HG03108 (cell line): ENCODE measurements around the gene RPS6KA4.
A peak's percentile ranks its signal among the peaks of the same experiment; 100 is the strongest.

Experiments
- ATAC-seq: cut with Tn5 transposase; IDR thresholded peaks from one replicate; pipeline ENCODE4 v1.9.1; 2021; ENCODE audit warnings: moderate library complexity; ENCODE audit not compliant: unreplicated experiment

RPS6KA4 gene

GRCh38 chr11:64344787-64345186 lies 14.2 kb upstream of the RPS6KA4 start:
- no peak for ATAC-seq

GRCh38 chr11:64347193-64347867 lies 11.6 kb upstream of the RPS6KA4 start:
- no peak for ATAC-seq

- no peak for ATAC-seq
Observed at GRCh38 chr11:64348383-64349024, 10.5 kb upstream of the RPS6KA4 start.

GRCh38 chr11:64349025-64349387 lies 10.0 kb upstream of the RPS6KA4 start:
- no peak for ATAC-seq

DNA sequence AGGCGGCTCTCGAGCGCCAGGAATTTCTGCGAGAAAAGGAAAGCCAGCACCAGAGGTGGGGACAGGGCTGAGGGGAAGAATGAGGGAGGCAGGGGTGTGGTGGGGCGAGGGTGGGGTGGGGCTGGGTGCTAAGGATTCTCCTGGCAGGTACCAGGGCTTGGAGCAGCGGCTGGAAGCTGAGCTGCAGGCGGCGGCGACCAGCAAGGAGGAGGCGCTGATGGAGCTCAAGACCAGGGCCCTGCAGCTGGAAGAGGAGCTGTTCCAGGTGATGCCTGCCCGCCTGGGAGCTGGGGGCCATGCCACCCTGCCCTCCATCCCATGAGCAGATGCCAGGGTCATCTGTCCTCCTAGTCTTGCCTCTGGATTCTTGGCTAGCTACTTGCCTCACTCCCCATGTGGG lies 9.6 kb upstream of the RPS6KA4 start:
- no peak for ATAC-seq

- no peak for ATAC-seq
Observed at GRCh38 chr11:64351136-64351631, 7.8 kb upstream of the RPS6KA4 start.

GRCh38 chr11:64352099-64352994 lies 6.6 kb upstream of the RPS6KA4 start:
- ATAC-seq: no peak

- no peak for ATAC-seq
Observed at GRCh38 chr11:64352995-64353714, 5.8 kb upstream of the RPS6KA4 start.

DNA sequence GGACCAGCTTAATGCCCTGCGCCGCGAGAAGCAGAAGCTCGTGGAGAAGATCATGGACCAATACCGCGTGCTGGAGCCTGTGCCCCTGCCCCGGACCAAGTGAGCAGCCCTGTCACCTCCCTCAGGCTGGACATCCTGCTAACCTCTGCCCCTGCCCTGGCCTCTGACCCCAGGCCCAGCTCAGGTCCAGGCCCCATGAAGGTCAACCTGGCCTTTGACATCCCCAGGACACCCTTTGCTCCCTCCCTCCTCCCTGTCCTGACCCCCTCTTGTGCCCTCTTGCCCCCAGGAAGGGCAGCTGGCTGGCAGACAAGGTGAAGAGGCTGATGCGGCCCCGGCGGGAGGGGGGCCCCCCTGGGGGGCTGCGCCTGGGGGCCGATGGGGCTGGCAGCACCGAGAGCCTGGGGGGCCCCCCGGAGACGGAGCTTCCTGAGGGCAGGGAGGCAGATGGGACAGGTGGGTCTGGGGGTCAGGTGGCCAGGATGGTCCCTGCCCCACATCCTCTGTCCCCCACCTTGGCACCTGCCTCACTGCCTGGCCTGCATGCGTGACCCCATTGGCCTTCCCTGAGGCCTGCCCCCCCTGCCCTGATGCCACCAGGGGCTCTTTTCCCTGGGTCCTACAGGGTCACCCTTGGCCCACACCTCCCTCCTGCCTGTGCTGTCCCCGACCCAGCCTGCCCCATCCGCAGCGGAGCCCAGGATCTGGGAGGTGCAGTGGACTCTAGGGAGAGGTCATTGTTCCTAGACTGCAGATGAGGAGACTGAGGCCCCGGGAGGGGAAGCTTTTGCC lies 5.1 kb upstream of the RPS6KA4 start:
- ATAC-seq: no peak

DNA sequence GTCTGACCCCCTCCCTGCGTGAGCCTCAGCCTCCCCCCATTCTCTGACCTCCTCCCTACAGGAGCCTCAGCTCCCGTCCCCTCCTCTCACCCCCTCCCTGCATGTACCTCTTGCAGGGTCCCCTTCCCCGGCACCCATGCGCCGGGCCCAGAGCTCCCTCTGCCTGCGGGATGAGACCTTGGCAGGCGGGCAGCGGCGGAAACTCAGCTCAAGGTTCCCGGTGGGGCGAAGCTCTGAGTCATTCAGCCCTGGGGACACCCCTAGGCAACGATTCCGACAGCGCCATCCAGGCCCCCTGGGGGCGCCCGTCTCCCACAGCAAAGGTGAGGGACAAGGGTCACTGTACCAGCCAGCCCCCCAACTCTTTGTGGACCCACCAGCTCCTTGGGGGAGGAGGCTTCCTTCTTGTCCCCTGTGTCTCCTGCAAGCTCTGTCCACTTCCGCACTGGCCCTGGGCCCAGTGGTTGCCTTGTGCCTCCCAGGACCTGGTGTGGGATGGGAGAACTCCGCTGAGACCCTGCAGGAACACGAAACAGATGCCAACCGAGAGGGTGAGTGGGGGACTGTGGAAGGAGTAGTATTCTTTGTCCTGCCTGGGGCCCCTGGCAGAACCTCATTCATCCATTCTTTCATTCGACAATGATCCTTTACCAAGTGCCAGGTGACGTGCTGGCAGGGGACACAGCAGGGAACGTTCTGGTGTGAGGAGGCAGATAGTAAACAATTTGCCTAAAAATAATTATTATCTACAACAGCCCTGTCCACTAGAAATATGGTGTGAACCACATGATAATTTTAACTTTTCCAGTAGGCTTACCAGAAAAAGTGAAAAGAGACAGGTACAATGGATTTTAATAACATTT lies 3.7 kb upstream of the RPS6KA4 start:
- peak; percentile 42 for ATAC-seq

DNA sequence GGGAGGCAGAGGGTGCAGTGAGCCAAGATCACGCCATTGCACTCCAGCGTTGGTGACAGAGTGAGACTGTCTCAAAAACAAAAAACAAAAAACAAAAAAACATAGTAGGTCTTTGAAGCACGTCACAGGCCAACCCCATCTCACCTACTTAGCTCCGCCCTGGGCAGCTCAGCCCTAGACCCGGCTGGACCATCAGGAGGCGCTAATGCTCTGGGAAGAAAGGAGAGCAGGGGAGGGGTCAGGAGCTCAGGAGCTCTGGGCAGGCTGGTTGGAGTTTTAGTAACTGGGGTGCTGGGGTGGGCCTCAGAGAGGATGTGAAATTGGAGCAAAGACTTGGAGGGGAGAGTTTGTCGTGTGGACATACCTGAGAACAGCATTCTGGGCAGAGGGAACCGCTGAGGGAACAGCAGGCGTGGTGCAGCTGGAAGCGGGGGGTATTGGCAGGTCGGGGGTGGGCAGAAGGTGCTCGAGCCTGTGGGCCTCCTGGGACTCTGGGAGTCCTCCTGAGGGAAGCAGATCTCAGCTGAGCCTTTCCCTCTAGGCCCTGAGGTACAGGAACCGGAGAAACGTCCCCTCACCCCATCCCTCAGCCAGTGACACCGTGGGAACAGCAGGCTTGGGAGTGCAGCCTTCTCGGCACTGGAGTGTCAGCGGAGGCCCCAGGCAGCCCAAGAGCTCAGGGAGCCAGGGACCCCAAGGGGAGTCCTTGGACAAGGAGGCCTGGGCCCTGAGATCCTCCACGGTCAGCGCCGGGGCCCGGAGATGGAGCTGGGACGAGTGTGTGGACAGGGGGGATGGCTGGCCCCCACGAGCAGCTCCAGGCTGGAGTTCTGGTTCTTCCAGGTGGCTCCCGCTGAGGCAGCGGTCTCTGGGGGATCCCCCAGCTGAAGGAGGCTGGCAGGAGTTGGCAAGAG lies 2.2 kb upstream of the RPS6KA4 start:
- no peak for ATAC-seq

DNA sequence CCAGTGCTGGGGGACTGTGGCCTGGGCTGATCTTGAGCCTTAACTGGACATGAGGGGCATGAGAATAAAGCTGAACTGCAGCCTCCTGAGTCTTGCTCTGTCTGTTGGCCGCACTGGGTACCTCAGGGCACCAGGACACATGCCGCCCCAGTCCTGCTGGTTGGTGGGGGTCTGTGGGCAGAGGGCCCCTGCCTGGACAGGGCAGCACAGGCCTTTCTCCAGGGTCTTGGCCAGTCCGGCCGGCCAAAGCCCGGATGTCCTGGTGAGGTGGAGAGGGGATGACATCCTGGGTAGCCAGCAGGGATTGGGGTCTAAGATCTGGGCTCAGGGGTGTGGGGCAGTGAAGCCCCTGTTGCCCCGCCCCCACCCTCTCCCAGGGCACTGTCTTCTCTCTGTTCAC lies 1.5 kb upstream of the RPS6KA4 start:
- no peak for ATAC-seq

- ATAC-seq: no peak
Observed at GRCh38 chr11:64357904-64358535, 942 bp upstream of the RPS6KA4 start.

DNA sequence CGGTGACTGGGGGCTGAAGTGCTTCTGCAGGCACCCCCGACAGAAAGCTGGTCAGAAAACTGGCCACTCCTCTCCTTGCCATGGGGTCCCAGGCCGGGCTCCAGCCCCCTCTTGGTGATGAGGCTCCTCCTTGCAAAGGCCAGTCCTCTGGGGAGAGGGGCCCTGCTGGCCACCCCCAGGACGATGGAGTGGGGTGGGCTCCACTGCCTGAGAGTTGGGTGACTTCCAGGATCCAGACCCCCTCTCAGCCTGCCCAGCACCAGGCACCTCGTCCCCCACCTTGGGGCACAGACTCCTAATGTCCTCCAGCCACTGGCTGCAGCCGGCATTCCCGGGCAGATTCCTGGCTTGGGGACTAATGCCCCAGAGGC lies 441 bp upstream of the RPS6KA4 start:
- ATAC-seq: no peak

DNA sequence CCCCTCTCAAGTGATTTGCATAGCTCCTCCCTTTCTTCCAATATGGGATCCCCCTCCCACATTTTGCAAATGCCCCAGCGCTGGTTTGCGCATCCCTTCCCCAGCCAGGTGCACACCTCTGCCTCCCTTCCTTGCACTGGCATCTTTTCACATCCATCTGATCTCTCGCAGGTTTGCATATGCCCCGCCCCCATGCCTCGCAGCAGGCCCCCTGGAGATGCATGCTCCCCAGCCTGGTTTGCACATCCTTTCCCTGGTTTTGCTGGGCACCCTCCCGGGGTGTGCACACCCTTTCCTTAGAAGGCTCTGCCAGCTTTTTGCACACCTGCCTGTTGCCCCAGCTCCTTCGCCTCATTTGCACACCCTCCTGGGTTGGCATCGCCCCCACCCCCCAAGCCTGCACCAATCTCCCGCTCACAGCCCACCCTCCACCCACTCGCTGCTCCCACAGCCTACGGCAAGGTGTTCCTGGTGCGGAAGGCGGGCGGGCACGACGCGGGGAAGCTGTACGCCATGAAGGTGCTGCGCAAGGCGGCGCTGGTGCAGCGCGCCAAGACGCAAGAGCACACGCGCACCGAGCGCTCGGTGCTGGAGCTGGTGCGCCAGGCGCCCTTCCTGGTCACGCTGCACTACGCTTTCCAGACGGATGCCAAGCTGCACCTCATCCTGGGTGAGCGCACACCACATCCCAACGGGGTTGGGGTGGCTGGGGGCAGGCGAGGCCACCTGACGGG lies 917 bp downstream of the RPS6KA4 start:
- ATAC-seq: no peak

GRCh38 chr11:64360448-64360921 lies 1.5 kb downstream of the RPS6KA4 start:
- ATAC-seq: no peak

- ATAC-seq: no peak
Observed at GRCh38 chr11:64361659-64362058, 2.7 kb downstream of the RPS6KA4 start.
